GM18858 (cell line): ENCODE measurements around the gene AGK.

Source experiments
- ATAC-seq: cut with Tn5 transposase; IDR thresholded peaks from one replicate; pipeline ENCODE4 v1.9.1; 2021; ENCODE audit not compliant: unreplicated experiment

Gene AGK

GRCh38 chr7:141551094-141551781 is at the start of gene AGK:
Gene AGK (plus strand): TSS chr7:141551410. CDS start chr7:141555467, 4,057 bp downstream.
- peak; percentile 88 for ATAC-seq

GRCh38 chr7:141501451-141501850 is 49.8 kb upstream of the AGK start:
- no peak for ATAC-seq

GRCh38 chr7:141511316-141511675 is 39.9 kb upstream of the AGK start:
- ATAC-seq = no peak

GRCh38 chr7:141511676-141512396 is 39.4 kb upstream of the AGK start:
- no peak for ATAC-seq

GRCh38 chr7:141512597-141512996 is 38.6 kb upstream of the AGK start:
- ATAC-seq = no peak

- no peak for ATAC-seq
These were observed 37.5 kb upstream of the AGK start for GRCh38 chr7:141513720-141514119.

- no peak for ATAC-seq
These were observed 35.3 kb upstream of the AGK start for GRCh38 chr7:141515941-141516340.

GRCh38 chr7:141519623-141520022 is 31.6 kb upstream of the AGK start:
- ATAC-seq = no peak

GRCh38 chr7:141522657-141523342 is 28.4 kb upstream of the AGK start:
- no peak for ATAC-seq

GRCh38 chr7:141525973-141526514 is 25.2 kb upstream of the AGK start:
- no peak for ATAC-seq

- ATAC-seq = no peak
These were observed 24.1 kb upstream of the AGK start for GRCh38 chr7:141527076-141527475.

GRCh38 chr7:141528399-141528798 is 22.8 kb upstream of the AGK start:
- no peak for ATAC-seq

GRCh38 chr7:141533149-141533949 is 17.9 kb upstream of the AGK start:
- peak; percentile 46 for ATAC-seq

GRCh38 chr7:141534757-141535737 is 16.2 kb upstream of the AGK start:
- ATAC-seq = no peak

- ATAC-seq = no peak
These were observed 13.3 kb upstream of the AGK start for GRCh38 chr7:141537906-141538305.

- ATAC-seq = no peak
These were observed 9.8 kb upstream of the AGK start for GRCh38 chr7:141541375-141541774.

GRCh38 chr7:141544831-141545230 is 6.4 kb upstream of the AGK start:
- no peak for ATAC-seq

GRCh38 chr7:141549582-141549981 is 1.6 kb upstream of the AGK start:
- ATAC-seq = no peak

- ATAC-seq = no peak
These were observed 670 bp upstream of the AGK start for GRCh38 chr7:141550386-141551093.
